ENCODE data around the gene NOS1.

- TF ChIP-seq POLR2AphosphoS5 (IDR thresholded peaks at IDR 0.05), result no peak
- TF ChIP-seq, protein P1, sequence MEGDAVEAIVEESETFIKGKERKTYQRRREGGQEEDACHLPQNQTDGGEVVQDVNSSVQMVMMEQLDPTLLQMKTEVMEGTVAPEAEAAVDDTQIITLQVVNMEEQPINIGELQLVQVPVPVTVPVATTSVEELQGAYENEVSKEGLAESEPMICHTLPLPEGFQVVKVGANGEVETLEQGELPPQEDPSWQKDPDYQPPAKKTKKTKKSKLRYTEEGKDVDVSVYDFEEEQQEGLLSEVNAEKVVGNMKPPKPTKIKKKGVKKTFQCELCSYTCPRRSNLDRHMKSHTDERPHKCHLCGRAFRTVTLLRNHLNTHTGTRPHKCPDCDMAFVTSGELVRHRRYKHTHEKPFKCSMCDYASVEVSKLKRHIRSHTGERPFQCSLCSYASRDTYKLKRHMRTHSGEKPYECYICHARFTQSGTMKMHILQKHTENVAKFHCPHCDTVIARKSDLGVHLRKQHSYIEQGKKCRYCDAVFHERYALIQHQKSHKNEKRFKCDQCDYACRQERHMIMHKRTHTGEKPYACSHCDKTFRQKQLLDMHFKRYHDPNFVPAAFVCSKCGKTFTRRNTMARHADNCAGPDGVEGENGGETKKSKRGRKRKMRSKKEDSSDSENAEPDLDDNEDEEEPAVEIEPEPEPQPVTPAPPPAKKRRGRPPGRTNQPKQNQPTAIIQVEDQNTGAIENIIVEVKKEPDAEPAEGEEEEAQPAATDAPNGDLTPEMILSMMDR (IDR thresholded peaks at IDR 0.05; ENCODE audit: poor library complexity, severe bottlenecking), result no peak
- TF ChIP-seq SMC3 (conservative IDR thresholded peaks at IDR 0.05; ENCODE audit: poor library complexity), result no peak
- no peak for TF ChIP-seq RAD21 (conservative IDR thresholded peaks at IDR 0.05)
- TF ChIP-seq EP300 (conservative IDR thresholded peaks at IDR 0.05; ENCODE audit: poor library complexity, severe bottlenecking), result no peak
- no peak for TF ChIP-seq EZH2 (IDR thresholded peaks at IDR 0.05; ENCODE audit: borderline replicate concordance, insufficient read depth, low read length, poor library complexity, severe bottlenecking)
- no peak for TF ChIP-seq TAF1 (IDR thresholded peaks at IDR 0.05; ENCODE audit: low read depth)
Measured at GRCh38 chr12:117192057-117192456, 169.4 kb downstream of the NOS1 start.
